HepG2 (cell line): Measurements from ENCODE around the gene CDH23. TPM values are rescaled to one million over a fixed set of nuclear protein-coding genes. Genes with fewer than 3 reads are reported as not detected.
A peak's percentile ranks its signal among the peaks of the same experiment; 100 is the strongest.

Experiments used
- ATM ChIP-seq: fragments of 450-650 bp; IDR thresholded peaks from 2 replicates; pipeline ENCODE4 v1.7.1; 2017; ENCODE audit warnings: mild to moderate bottlenecking, borderline replicate concordance
- DNMT1 ChIP-seq: sonication (generic); formaldehyde crosslinking; IDR thresholded peaks from 2 replicates; pipeline ENCODE4 v1.5.1; 2020; ENCODE audit warnings: mild to moderate bottlenecking, missing genetic modification reagents
- E2F1 ChIP-seq: sonication (generic); formaldehyde crosslinking; IDR thresholded peaks from 2 replicates; pipeline ENCODE4 v1.5.0; 2020; ENCODE audit warnings: missing genetic modification reagents
- FOXP4 ChIP-seq: sonication (generic); formaldehyde crosslinking; IDR thresholded peaks from 2 replicates; pipeline ENCODE4 v1.4.0; 2020; ENCODE audit warnings: missing genetic modification reagents
- IRF9 ChIP-seq: sonication (generic); formaldehyde crosslinking; IDR thresholded peaks from 2 replicates; pipeline ENCODE4 v1.8.0; 2022; ENCODE audit warnings: missing genetic modification reagents, mild to moderate bottlenecking, borderline replicate concordance
- KDM1A ChIP-seq: IDR thresholded peaks from 2 replicates; pipeline ENCODE4 v1.6.1; 2016; ENCODE audit warnings: missing compliant biosample characterization
- MAZ ChIP-seq, 2 experiments: sonication (generic) in 1 of 2; formaldehyde crosslinking in 1 of 2; IDR thresholded peaks; 2 replicates each; pipeline versions ENCODE4 v1.5.0 to v1.6.1; 2012 to 2020; ENCODE audit warnings: low read depth in 2 of 2, mild to moderate bottlenecking in 2 of 2, borderline replicate concordance in 1 of 2, improper control_type of control experiment in 1 of 2, low read length in 1 of 2, missing genetic modification reagents in 1 of 2, moderate library complexity in 1 of 2
- NCOA5 ChIP-seq: sonication (generic); formaldehyde crosslinking; IDR thresholded peaks from 2 replicates; pipeline ENCODE4 v1.4.0; 2020; ENCODE audit warnings: missing genetic modification reagents
- NONO ChIP-seq, 2 experiments: fragments of 450-650 bp in 1 of 2; sonication (generic) in 1 of 2; formaldehyde crosslinking in 1 of 2; IDR thresholded peaks in 1 of 2; conservative IDR thresholded peaks in 1 of 2; 2 replicates each; pipeline versions ENCODE4 v1.6.1 to v1.8.0; 2017 to 2022; ENCODE audit warnings: mild to moderate bottlenecking in 1 of 2, missing genetic modification reagents in 1 of 2, moderate library complexity in 1 of 2
- NR2F2 ChIP-seq: IDR thresholded peaks from 2 replicates; pipeline ENCODE4 v1.6.1; 2012; ENCODE audit warnings: low read depth, inconsistent platforms, borderline replicate concordance
- RAD21 ChIP-seq: fragments of 450-650 bp; formaldehyde crosslinking; IDR thresholded peaks from 2 replicates; pipeline ENCODE4 v1.5.0; 2020; ENCODE audit warnings: mild to moderate bottlenecking
- SAP130 ChIP-seq: IDR thresholded peaks from 2 replicates; pipeline ENCODE4 v1.6.1; 2016; ENCODE audit warnings: low read depth
- SMARCC2 ChIP-seq: fragments of 450-650 bp; IDR thresholded peaks from 2 replicates; pipeline ENCODE4 v1.6.1; 2017; ENCODE audit warnings: antibody characterized with exemption, mild to moderate bottlenecking
- SP1 ChIP-seq, 2 experiments: fragments of 450-650 bp in 1 of 2; sonication (generic) in 1 of 2; formaldehyde crosslinking in 1 of 2; IDR thresholded peaks; 2 replicates each; pipeline versions ENCODE4 v1.4.0 to v1.6.1; 2016 to 2020; ENCODE audit warnings: missing genetic modification reagents in 1 of 2
- SPEN ChIP-seq: sonication (generic); formaldehyde crosslinking; IDR thresholded peaks from 2 replicates; pipeline ENCODE4 v1.5.1; 2020; ENCODE audit warnings: low read depth, mild to moderate bottlenecking, missing genetic modification reagents
- SRSF1 ChIP-seq: fragments of 200-400 bp; formaldehyde crosslinking; optimal IDR thresholded peaks from 2 replicates; pipeline ENCODE3; 2017; ENCODE audit warnings: mild to moderate bottlenecking, low read depth, low read length, moderate library complexity
- TBX3 ChIP-seq: fragments of 450-650 bp; IDR thresholded peaks from 2 replicates; pipeline ENCODE4 v1.6.1; 2017; ENCODE audit warnings: antibody characterized with exemption, mild to moderate bottlenecking, inconsistent platforms, borderline replicate concordance
- ZNF263 ChIP-seq: sonication (generic); formaldehyde crosslinking; IDR thresholded peaks from 2 replicates; pipeline ENCODE4 v1.4.0; 2020; ENCODE audit warnings: missing genetic modification reagents
- ZNF275 ChIP-seq: sonication (generic); formaldehyde crosslinking; IDR thresholded peaks from 2 replicates; pipeline ENCODE4 v1.8.0; 2022; ENCODE audit warnings: missing genetic modification reagents, mild to moderate bottlenecking, inconsistent platforms, borderline replicate concordance
- ZNF382 ChIP-seq: sonication (generic); formaldehyde crosslinking; IDR thresholded peaks from 2 replicates; pipeline ENCODE4 v1.5.0; 2020; ENCODE audit warnings: missing genetic modification reagents, mild to moderate bottlenecking, borderline replicate concordance
- ZNF549 ChIP-seq: sonication (generic); formaldehyde crosslinking; IDR thresholded peaks from 2 replicates; pipeline ENCODE4 v1.5.0; 2020; ENCODE audit warnings: missing genetic modification reagents
- ZNF747 ChIP-seq: sonication (generic); formaldehyde crosslinking; IDR thresholded peaks from 2 replicates; pipeline ENCODE4 v1.8.1; 2023; ENCODE audit warnings: missing genetic modification reagents, mild to moderate bottlenecking, borderline replicate concordance
- ZNF777 ChIP-seq: sonication (generic); formaldehyde crosslinking; IDR thresholded peaks from 2 replicates; pipeline ENCODE4 v1.4.0; 2020; ENCODE audit warnings: missing genetic modification reagents
- ZNF788 ChIP-seq: sonication (generic); formaldehyde crosslinking; IDR thresholded peaks from 2 replicates; pipeline ENCODE4 v1.5.0; 2020; ENCODE audit warnings: mild to moderate bottlenecking, missing genetic modification reagents, borderline replicate concordance
- polyA plus RNA-seq, 8 experiments: library from polyadenylated mRNA; depleted of rRNA in 3 of 8; stranded (reverse) in 7 of 8; unstranded in 1 of 8; fragments of >200 nt; fragmentation: Illumina TruSeq in 4 of 8; extraction: Trizol in 4 of 8; gene quantifications; 2 replicates each; pipeline versions ENCODE4 v1.2.1 to v1.2.3, GENCODE V29; 2011 to 2016; ENCODE audit warnings: low read depth in 4 of 8, missing spikeins in 1 of 8, mixed read lengths in 1 of 8; ENCODE audit not compliant: insufficient read depth in 1 of 8
- total RNA-seq, 5 experiments: library from RNA; depleted of rRNA; stranded (reverse); fragments of >200 nt; fragmentation: Illumina TruSeq; extraction: Trizol; gene quantifications; 2 replicates each; pipeline ENCODE4 v1.2.3, GENCODE V29; 2016; ENCODE audit warnings: low read depth in 1 of 5

CDH23 gene
- total and polyA plus RNA-seq, 2 of the 13 experiments (the other 11 are each of a cell fraction or from before 2014, with no cell fraction given), result 0.13 TPM; not detected in 1

- TF ChIP-seq ZNF275 (CRISPR knock-in tag), result no peak
- TF ChIP-seq ZNF788 (CRISPR knock-in tag), result peak; percentile 56; the same call in 1 of the 2 replicates
- no peak for TF ChIP-seq NCOA5
- 0 out of 2 replicates have a peak, but pooled peaks have one; percentile 59 for TF ChIP-seq DNMT1 (CRISPR knock-in tag)
- peak; percentile 84 for TF ChIP-seq RAD21 (CRISPR knock-in tag)
- TF ChIP-seq FOXP4, result no peak
- TF ChIP-seq ZNF263 (CRISPR knock-in tag), result peak; percentile 59; the same call in 1 of the 2 replicates
- no peak for TF ChIP-seq ZNF382 (CRISPR knock-in tag)
- TF ChIP-seq KDM1A (CRISPR knock-in tag), result no peak
- TF ChIP-seq ZNF777 (CRISPR knock-in tag), result peak; percentile 73; the same call in 1 of the 2 replicates
- no peak for TF ChIP-seq SMARCC2
- TF ChIP-seq SPEN (CRISPR knock-in tag), result peak; percentile 30; the same call in 1 of the 2 replicates
- TF ChIP-seq IRF9 (CRISPR knock-in tag), result 0 out of 2 replicates have a peak, but pooled peaks have one; percentile 30
- no peak for TF ChIP-seq SRSF1
- TF ChIP-seq SP1 (IDR thresholded peaks at IDR 0.05), result no peak
- TF ChIP-seq SP1 (CRISPR knock-in tag; IDR thresholded peaks at IDR 0.05), result peak; percentile 93
- TF ChIP-seq E2F1 (CRISPR knock-in tag), result no peak
- no peak for TF ChIP-seq NR2F2
- TF ChIP-seq ZNF549 (CRISPR knock-in tag), result no peak
- no peak for TF ChIP-seq NONO (IDR thresholded peaks at IDR 0.05)
- 0 out of 2 replicates have a peak, but pooled peaks have one; percentile 27 for TF ChIP-seq NONO (CRISPR knock-in tag; conservative IDR thresholded peaks at IDR 0.05)
- no peak for TF ChIP-seq TBX3
- TF ChIP-seq ATM, result no peak
- peak; percentile 88; the same call in 1 of the 2 replicates for TF ChIP-seq MAZ (IDR thresholded peaks at IDR 0.05; ENCODE audit: borderline replicate concordance, low read depth, low read length)
- TF ChIP-seq MAZ (CRISPR knock-in tag; IDR thresholded peaks at IDR 0.05; ENCODE audit: low read depth), result peak; percentile 89
- 0 out of 2 replicates have a peak, but pooled peaks have one; percentile 39 for TF ChIP-seq SAP130 (CRISPR knock-in tag)
- 0 out of 2 replicates have a peak, but pooled peaks have one; percentile 43 for TF ChIP-seq ZNF747 (CRISPR knock-in tag)
These were observed 376.7 kb downstream of the CDH23 start, which contains the start of gene VSIR (continued) for GRCh38 chr10:71773221-71773971.
